NCI-H226 (cell line): ENCODE measurements around the gene VAT1.
"Not testable (repeated sequence)": the region's sequence is repeated elsewhere in the genome, so short reads cannot be mapped to it uniquely, and the experiment has no call there.

Source experiments
- DNase-seq: peaks from one replicate; pipeline ENCODE4 v3.0.0-alpha.2; 2015

The VAT1 gene

GRCh38 chr17:43003542-43004172 lies 18.5 kb downstream of the VAT1 start:
- peak; percentile 66 for DNase-seq

GRCh38 chr17:43000894-43001293 lies 21.3 kb downstream of the VAT1 start:
- DNase-seq, result not testable (repeated sequence)

GRCh38 chr17:42999003-42999525 lies 23.1 kb downstream of the VAT1 start:
- no peak for DNase-seq

GRCh38 chr17:42997984-42998938 lies 23.9 kb downstream of the VAT1 start, which contains the start of gene RPL27:
Gene RPL27 (plus strand): TSS chr17:42998419. CDS start chr17:42998751, 332 bp downstream.
- peak; percentile 99 for DNase-seq

- no peak for DNase-seq
Measured at GRCh38 chr17:42997390-42997983, 24.7 kb downstream of the VAT1 start.

- DNase-seq, result not testable (repeated sequence)
Measured at GRCh38 chr17:42993913-42994312, 28.3 kb downstream of the VAT1 start.

- DNase-seq, result no peak
Measured at GRCh38 chr17:42992872-42993271, 29.3 kb downstream of the VAT1 start.

GRCh38 chr17:42991471-42991870 lies 30.7 kb downstream of the VAT1 start:
- DNase-seq, result no peak

GRCh38 chr17:42989726-42990652 lies 32.2 kb downstream of the VAT1 start:
- no peak for DNase-seq

- DNase-seq, result no peak
Measured at GRCh38 chr17:42989141-42989540, 33.0 kb downstream of the VAT1 start.

- DNase-seq, result no peak
Measured at GRCh38 chr17:42985225-42985624, 37.0 kb downstream of the VAT1 start.

GRCh38 chr17:42982266-42982665 lies 39.9 kb downstream of the VAT1 start:
- DNase-seq, result no peak

- peak; percentile 52 for DNase-seq
Measured at GRCh38 chr17:42980766-42981397, 41.3 kb downstream of the VAT1 start.

- DNase-seq, result peak; percentile 79
Measured at GRCh38 chr17:42980274-42980765, 41.9 kb downstream of the VAT1 start, which contains the start of gene RUNDC1. Gene RUNDC1 (plus strand): TSS chr17:42980565. CDS start chr17:42980577, 12 bp downstream.

- no peak for DNase-seq
Measured at GRCh38 chr17:42979511-42980273, 42.5 kb downstream of the VAT1 start, which contains the start of gene PTGES3L. Gene PTGES3L (minus strand): TSS chr17:42980080. CDS start chr17:42980053, 27 bp downstream.

GRCh38 chr17:42975701-42976100 lies 46.5 kb downstream of the VAT1 start:
- not testable (repeated sequence) for DNase-seq

GRCh38 chr17:42975265-42975664 lies 46.9 kb downstream of the VAT1 start:
- no peak for DNase-seq

GRCh38 chr17:42973323-42973722 lies 48.9 kb downstream of the VAT1 start:
- DNase-seq, result not testable (repeated sequence)

- no peak for DNase-seq
Measured at GRCh38 chr17:42971589-42971988, 50.6 kb downstream of the VAT1 start.

GRCh38 chr17:42969001-42969581 lies 53.1 kb downstream of the VAT1 start:
- no peak for DNase-seq
